Stimulated activated CD4-positive, alpha-beta T cell treated with anti-CD3 and anti-CD28 coated beads, Interleukin-2, amount 100 ng/mL, for 4 hours (primary cell): ENCODE results near the gene ZNF154.
"Not testable (repeated sequence)": the region's sequence is repeated elsewhere in the genome, so short reads cannot be mapped to it uniquely, and the experiment has no call there.

Experiments used
- DNase-seq: peaks from one replicate; pipeline ENCODE4 v3.0.0-alpha.2; 2020; ENCODE audit warnings: low read depth

Gene ZNF154

GRCh38 chr19:57708641-57709361, at the start of gene ZNF154:
Gene ZNF154, minus strand, starts transcription at chr19:57709204. Its CDS starts 233 bp downstream, at chr19:57708971.
- DNase-seq = no peak

- DNase-seq = no peak
Observed at GRCh38 chr19:57757941-57758340, 48.9 kb upstream of the ZNF154 start.

- DNase-seq = no peak
Observed at GRCh38 chr19:57755031-57755430, 46.0 kb upstream of the ZNF154 start.

GRCh38 chr19:57754091-57754673, 45.2 kb upstream of the ZNF154 start:
- no peak for DNase-seq

GRCh38 chr19:57748029-57748428, 39.0 kb upstream of the ZNF154 start:
- no peak for DNase-seq

GRCh38 chr19:57747472-57747807, 38.4 kb upstream of the ZNF154 start:
- DNase-seq = no peak

- peak; percentile 74 for DNase-seq
Observed at GRCh38 chr19:57746580-57747471, 37.8 kb upstream of the ZNF154 start, which contains the start of gene ZNF776. Gene ZNF776, plus strand, starts transcription at chr19:57746815. Its CDS starts 244 bp downstream, at chr19:57747059.

- not testable (repeated sequence) for DNase-seq
Observed at GRCh38 chr19:57738770-57739169, 29.8 kb upstream of the ZNF154 start.

- DNase-seq = peak; percentile 9
Observed at GRCh38 chr19:57738320-57738719, 29.3 kb upstream of the ZNF154 start.

- DNase-seq = no peak
Observed at GRCh38 chr19:57720878-57721277, 11.9 kb upstream of the ZNF154 start.

GRCh38 chr19:57719901-57720519, 11.0 kb upstream of the ZNF154 start:
- no peak for DNase-seq

GRCh38 chr19:57719424-57719823, 10.4 kb upstream of the ZNF154 start:
- DNase-seq = no peak

GRCh38 chr19:57712222-57712621, 3.2 kb upstream of the ZNF154 start:
- no peak for DNase-seq

- DNase-seq = no peak
Observed at GRCh38 chr19:57709616-57710015, 612 bp upstream of the ZNF154 start.

GRCh38 chr19:57706346-57706745, 2.7 kb downstream of the ZNF154 start:
- no peak for DNase-seq

- DNase-seq = no peak
Observed at GRCh38 chr19:57701625-57702024, 7.4 kb downstream of the ZNF154 start.

- DNase-seq = no peak
Observed at GRCh38 chr19:57689750-57690149, 19.3 kb downstream of the ZNF154 start.

- DNase-seq = no peak
Observed at GRCh38 chr19:57688011-57688763, 20.8 kb downstream of the ZNF154 start.

GRCh38 chr19:57687363-57688010, 21.5 kb downstream of the ZNF154 start:
- DNase-seq = no peak

- DNase-seq = no peak
Observed at GRCh38 chr19:57686727-57687126, 22.3 kb downstream of the ZNF154 start.

GRCh38 chr19:57682226-57682766, 26.7 kb downstream of the ZNF154 start:
- DNase-seq = no peak
